ENCODE results near the gene TFB1M. TPM values are rescaled to one million over a fixed set of nuclear protein-coding genes. Genes with fewer than 3 reads are reported as not detected.
"Not testable (repeated sequence)": the region's sequence is repeated elsewhere in the genome, so short reads cannot be mapped to it uniquely, and the experiment has no call there.

Gene TFB1M
- 10 to 100 TPM; 20.5 to 45.4 (median 29.7) TPM for total RNA-seq
- polyA plus RNA-seq, result 10 to 100 TPM; 15.8 to 27.1 TPM
- total RNA-seq, result 9.6 reads per million, percentile 35 among the genes with 10 or more reads in this experiment

DNA sequence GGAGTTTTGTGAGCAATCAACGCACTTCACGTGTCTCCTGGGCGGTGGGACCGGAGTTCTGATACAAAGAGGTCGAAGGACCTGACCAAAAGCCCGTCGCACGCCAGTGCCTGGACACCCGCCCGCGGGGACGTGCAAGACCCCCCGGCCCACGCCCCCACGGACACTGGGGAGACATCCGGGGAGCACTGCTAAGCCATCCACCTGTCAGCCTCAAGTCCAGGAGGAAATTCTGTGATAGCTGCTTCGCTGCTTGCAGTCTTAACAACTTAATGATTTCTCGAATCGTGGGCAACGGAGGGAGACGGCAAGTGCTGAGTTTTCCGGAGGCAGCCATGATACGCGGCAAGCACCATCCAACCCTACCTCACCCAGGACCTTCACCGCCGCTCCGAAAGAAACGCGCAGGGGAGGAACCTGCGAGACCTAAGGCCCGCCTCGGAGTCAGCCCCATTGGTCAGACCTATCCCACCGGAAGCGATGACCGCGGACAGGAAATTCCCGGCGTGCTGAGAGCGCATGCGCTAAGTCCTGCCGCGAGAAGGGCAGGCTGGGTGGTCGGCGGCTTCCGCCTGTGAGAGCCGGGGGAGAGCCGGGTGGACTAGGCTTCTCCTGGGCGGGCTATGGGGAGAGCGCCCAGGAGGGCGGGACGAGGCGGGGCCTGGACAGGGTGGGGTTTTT is at the start of gene TFB1M:
Gene TFB1M (minus strand): TSS at position 393 of the 681 bp plus-strand sequence. CDS start 56 bp downstream, at position 337.
- Histone ChIP-seq H3K27ac (ENCODE audit: low read depth, low read length) (peak within 1 kb of the TSS; percentile 90), H3K36me3 (ENCODE audit: control insufficient read depth in 2 of 3, insufficient read depth in 3 of 3, low read length in 3 of 3) (peaks cover 0 to 14% (median 0%) of the 10 kb centered on the region in 3 experiments), H3K9me3 (ENCODE audit: control insufficient read depth in 2 of 3, low read length in 3 of 3) (no peaks in the 10 kb centered on the region), H3K4me3 (ENCODE audit: low read length) (peak within 1 kb of the TSS; percentile 86), H3K4me1 (ENCODE audit: control insufficient read depth in 2 of 2, insufficient read depth in 2 of 2, low read length in 2 of 2) (peaks cover 3 to 5% of the 10 kb centered on the region in 2 donors), H3K27me3 (ENCODE audit: control insufficient read depth in 2 of 2, insufficient read depth in 2 of 2, low read length in 2 of 2) (no peaks in the 10 kb centered on the region)
- intact Hi-C loops (cut with micrococcal nuclease), result loop anchor here (1.0 to 10.0 kb wide), 18 partner anchors 24 to 1961 kb away; partner anchors contain the start of genes ARID1B (in 2 of the 2) and SCAF8 (in 2 of the 2)
- DNase-seq, result peak; percentile 84 to 98 (median 94)
- Mint-ChIP-seq H3K27ac (peak within 1 kb of the TSS; percentile 84 to 97 (median 93)), H3K36me3 (peaks cover 0 to 11% (median 2%) of the 10 kb centered on the region in 5 donors), H3K4me3 (peak within 1 kb of the TSS; percentile 80 to 98 (median 96)), H3K4me1 (peaks cover 10 to 48% (median 41%) of the 10 kb centered on the region in 7 donors), H3K27me3 (no peaks in the 10 kb centered on the region), H3K9me3 (no peaks in the 10 kb centered on the region)
- CTCF ChIA-PET, result interaction anchor here (2.0 kb wide), 1 partner anchor 15 kb away, joined by 12 read pairs; no protein-coding TSS in a partner anchor
- POLR2A ChIA-PET, result interaction anchor here (0.6 to 1.9 kb wide), 11 partner anchors 8 to 1516 kb away, joined by 3 to 11 read pairs (median 4); partner anchors contain the start of gene ARID1B
- peak; percentile 96 for ATAC-seq

DNA sequence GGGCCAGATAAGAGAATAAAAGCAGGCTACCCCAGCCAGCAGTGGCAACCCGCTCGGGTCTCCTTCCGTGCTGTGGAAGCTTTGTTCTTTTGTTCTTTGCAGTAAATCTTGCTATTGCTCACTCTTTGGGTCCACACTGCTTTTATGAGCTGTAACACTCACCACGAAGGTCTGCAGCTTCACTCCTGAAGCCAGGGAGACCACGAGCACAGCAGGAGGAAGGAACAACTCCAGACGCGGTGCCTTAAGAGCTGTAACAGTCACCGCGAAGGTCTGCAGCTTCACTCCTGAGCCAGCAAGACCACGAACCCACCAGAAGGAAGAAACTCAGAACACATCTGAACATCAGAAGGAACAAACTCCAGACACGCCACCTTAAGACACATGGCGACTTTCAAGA is 49.7 kb upstream of the TFB1M start:
- H3K27me3 ChIP-seq (ENCODE audit: control insufficient read depth in 2 of 2, insufficient read depth in 2 of 2, low read length in 2 of 2); H3K27ac ChIP-seq (ENCODE audit: low read depth, low read length); intact Hi-C loops (cut with micrococcal nuclease); CTCF ChIA-PET; H3K27ac Mint-ChIP-seq; POLR2A ChIA-PET; ATAC-seq; H3K4me1 ChIP-seq (ENCODE audit: control insufficient read depth in 2 of 2, insufficient read depth in 2 of 2, low read length in 2 of 2); H3K9me3 ChIP-seq (ENCODE audit: control insufficient read depth in 2 of 3, low read length in 3 of 3); H3K4me1 Mint-ChIP-seq; H3K36me3 Mint-ChIP-seq; DNase-seq; H3K4me3 Mint-ChIP-seq; H3K27me3 Mint-ChIP-seq; H3K4me3 ChIP-seq (ENCODE audit: low read length); H3K36me3 ChIP-seq (ENCODE audit: control insufficient read depth in 2 of 3, insufficient read depth in 3 of 3, low read length in 3 of 3): not testable (repeated sequence)
- peaks cover 0 to 18% (median 0%) of the 10 kb centered on the region in 11 donors for H3K9me3 Mint-ChIP-seq

DNA sequence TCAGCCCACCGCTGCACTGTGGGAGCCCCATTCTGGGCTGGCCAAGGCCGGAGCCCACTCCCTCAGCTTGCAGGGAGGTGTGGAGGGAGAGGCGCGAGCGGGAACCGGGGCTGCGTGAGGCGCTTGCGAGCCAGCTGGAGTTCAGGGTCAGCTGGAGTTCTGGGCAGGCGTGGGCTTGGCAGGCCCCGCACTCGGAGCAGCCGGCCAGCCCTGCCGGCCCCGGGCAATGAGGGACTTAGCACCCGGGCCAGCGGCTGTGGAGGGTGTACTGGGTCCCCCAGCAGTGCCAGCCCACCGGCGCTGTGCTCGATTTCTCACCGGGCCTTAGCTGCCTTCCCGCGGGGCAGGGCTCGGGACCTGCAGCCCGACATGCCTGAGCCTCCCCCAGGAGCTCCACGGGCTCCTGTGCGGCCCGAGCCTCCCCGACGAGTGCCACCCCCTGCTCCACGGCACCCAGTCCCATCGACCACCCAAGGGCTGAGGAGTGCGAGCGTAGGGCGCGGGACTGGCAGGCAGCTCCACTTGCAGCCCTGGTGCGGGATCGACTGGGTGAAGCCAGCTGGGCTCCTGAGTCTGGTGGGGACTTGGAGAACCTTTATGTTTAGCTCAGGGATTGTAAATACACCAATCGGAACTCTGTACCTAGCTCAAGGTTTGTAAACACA is 48.8 kb upstream of the TFB1M start:
- H3K36me3 ChIP-seq (ENCODE audit: control insufficient read depth in 2 of 3, insufficient read depth in 3 of 3, low read length in 3 of 3); ATAC-seq; H3K9me3 ChIP-seq (ENCODE audit: control insufficient read depth in 2 of 3, low read length in 3 of 3); H3K27ac Mint-ChIP-seq; CTCF ChIA-PET; H3K36me3 Mint-ChIP-seq; H3K4me3 ChIP-seq (ENCODE audit: low read length); H3K4me3 Mint-ChIP-seq; H3K27me3 Mint-ChIP-seq; H3K27me3 ChIP-seq (ENCODE audit: control insufficient read depth in 2 of 2, insufficient read depth in 2 of 2, low read length in 2 of 2); POLR2A ChIA-PET; H3K4me1 ChIP-seq (ENCODE audit: control insufficient read depth in 2 of 2, insufficient read depth in 2 of 2, low read length in 2 of 2); H3K4me1 Mint-ChIP-seq; H3K27ac ChIP-seq (ENCODE audit: low read depth, low read length); intact Hi-C loops (cut with micrococcal nuclease); DNase-seq: not testable (repeated sequence)
- peaks cover 0 to 18% (median 1%) of the 10 kb centered on the region in 11 donors for H3K9me3 Mint-ChIP-seq

DNA sequence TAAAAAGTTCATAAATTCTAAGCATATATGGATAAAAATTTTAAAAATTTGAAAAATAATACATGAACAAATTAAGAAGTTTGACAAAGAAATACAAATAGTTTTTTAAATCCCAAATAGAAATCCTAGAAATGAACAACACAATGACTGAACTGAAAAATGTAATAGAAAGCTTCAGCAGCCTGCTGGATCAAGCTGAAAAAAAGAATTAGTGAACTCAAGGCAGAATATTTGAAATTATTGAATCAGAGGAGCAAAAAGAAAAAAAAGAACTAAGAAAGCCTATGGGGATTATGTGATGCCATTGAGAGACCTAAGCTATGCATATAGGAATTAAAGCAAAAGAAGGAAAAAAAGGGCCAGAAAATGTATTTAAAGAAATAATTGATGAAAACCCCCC is 39.9 kb upstream of the TFB1M start:
- Histone ChIP-seq H3K36me3 (ENCODE audit: control insufficient read depth in 2 of 3, insufficient read depth in 3 of 3, low read length in 3 of 3) (no peaks in the 10 kb centered on the region), H3K27ac (ENCODE audit: low read depth, low read length) (no peak overlapping the region), H3K4me3 (ENCODE audit: low read length) (no peak overlapping the region), H3K27me3 (ENCODE audit: control insufficient read depth in 2 of 2, insufficient read depth in 2 of 2, low read length in 2 of 2) (no peaks in the 10 kb centered on the region), H3K4me1 (ENCODE audit: control insufficient read depth in 2 of 2, insufficient read depth in 2 of 2, low read length in 2 of 2) (no peaks in the 10 kb centered on the region), H3K9me3 (ENCODE audit: control insufficient read depth in 2 of 3, low read length in 3 of 3) (peaks cover 0 to 7% (median 0%) of the 10 kb centered on the region in 3 experiments)
- H3K9me3 Mint-ChIP-seq, result peaks cover 4 to 41% (median 19%) of the 10 kb centered on the region in 11 donors
- DNase-seq (no peak), ATAC-seq (no peak)
- H3K36me3 Mint-ChIP-seq, result peaks cover 4 to 6% (median 5%) of the 10 kb centered on the region in 5 donors
- peaks cover 0 to 19% (median 0%) of the 10 kb centered on the region in 5 donors for H3K27me3 Mint-ChIP-seq
- intact Hi-C loops (cut with micrococcal nuclease), result no loop called here
- no peak overlapping the region for H3K27ac Mint-ChIP-seq
- CTCF ChIA-PET, result no interaction called here
- POLR2A ChIA-PET, result no interaction called here
- no peaks in the 10 kb centered on the region for H3K4me1 Mint-ChIP-seq
- no peak overlapping the region for H3K4me3 Mint-ChIP-seq

DNA sequence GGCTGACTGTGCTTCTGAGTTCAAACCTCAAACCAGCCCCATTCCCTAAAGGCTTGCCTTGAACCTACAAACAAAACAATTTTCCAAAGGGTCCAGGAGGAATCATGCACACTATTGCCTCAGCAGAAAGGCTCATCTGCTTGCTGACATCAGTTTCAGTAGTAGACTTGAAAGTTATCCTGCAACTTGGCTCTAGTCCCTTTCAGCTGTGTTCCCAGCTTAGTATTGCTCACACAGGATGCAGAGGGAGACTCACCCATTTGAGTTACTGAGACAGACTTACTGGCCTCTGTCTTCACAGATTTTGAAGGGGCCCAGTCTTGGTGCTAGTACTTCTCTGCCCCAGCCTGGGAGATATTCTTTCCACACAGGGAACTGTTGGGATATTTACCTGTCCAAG is 38.5 kb upstream of the TFB1M start:
- intact Hi-C loops (cut with micrococcal nuclease), result no loop called here
- POLR2A ChIA-PET, result no interaction called here
- no peaks in the 10 kb centered on the region for H3K4me1 Mint-ChIP-seq
- Histone ChIP-seq H3K9me3 (ENCODE audit: control insufficient read depth in 2 of 3, low read length in 3 of 3) (peaks cover 0 to 7% (median 0%) of the 10 kb centered on the region in 3 experiments), H3K36me3 (ENCODE audit: control insufficient read depth in 2 of 3, insufficient read depth in 3 of 3, low read length in 3 of 3) (no peaks in the 10 kb centered on the region), H3K4me3 (ENCODE audit: low read length) (no peak overlapping the region), H3K27me3 (ENCODE audit: control insufficient read depth in 2 of 2, insufficient read depth in 2 of 2, low read length in 2 of 2) (no peaks in the 10 kb centered on the region), H3K27ac (ENCODE audit: low read depth, low read length) (no peak overlapping the region), H3K4me1 (ENCODE audit: control insufficient read depth in 2 of 2, insufficient read depth in 2 of 2, low read length in 2 of 2) (no peaks in the 10 kb centered on the region)
- no peak overlapping the region for H3K4me3 Mint-ChIP-seq
- no peak overlapping the region for H3K27ac Mint-ChIP-seq
- CTCF ChIA-PET, result no interaction called here
- peaks cover under 1 to 50% (median 20%) of the 10 kb centered on the region in 11 donors for H3K9me3 Mint-ChIP-seq
- DNase-seq (no peak), ATAC-seq (no peak)
- peaks cover 6 to 12% (median 8%) of the 10 kb centered on the region in 5 donors for H3K36me3 Mint-ChIP-seq
- peaks cover 0 to 10% (median 0%) of the 10 kb centered on the region in 5 donors for H3K27me3 Mint-ChIP-seq

DNA sequence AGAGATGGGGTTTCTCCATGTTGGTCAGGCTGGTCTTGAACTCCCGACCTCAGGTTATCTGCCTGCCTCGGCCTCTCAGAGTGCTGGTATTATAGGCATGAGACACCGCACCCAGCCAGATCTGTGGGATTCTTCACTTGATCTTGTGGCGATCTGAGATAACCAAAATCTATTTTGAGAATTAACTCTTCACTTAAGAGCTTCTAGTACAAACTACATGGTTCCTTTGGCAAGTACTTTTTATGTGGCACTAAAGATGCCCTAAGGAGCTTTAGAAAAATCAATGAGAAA is 37.8 kb upstream of the TFB1M start:
- no peak overlapping the region for H3K27ac Mint-ChIP-seq
- Histone ChIP-seq H3K36me3 (ENCODE audit: control insufficient read depth in 2 of 3, insufficient read depth in 3 of 3, low read length in 3 of 3) (no peaks in the 10 kb centered on the region), H3K9me3 (ENCODE audit: control insufficient read depth in 2 of 3, low read length in 3 of 3) (peaks cover 0 to 7% (median 0%) of the 10 kb centered on the region in 3 experiments), H3K27me3 (ENCODE audit: control insufficient read depth in 2 of 2, insufficient read depth in 2 of 2, low read length in 2 of 2) (no peaks in the 10 kb centered on the region), H3K4me3 (ENCODE audit: low read length) (no peak overlapping the region), H3K27ac (ENCODE audit: low read depth, low read length) (no peak overlapping the region), H3K4me1 (ENCODE audit: control insufficient read depth in 2 of 2, insufficient read depth in 2 of 2, low read length in 2 of 2) (no peaks in the 10 kb centered on the region)
- ChIA-PET POLR2A (no interaction called here), CTCF (no interaction called here)
- intact Hi-C loops (cut with micrococcal nuclease), result no loop called here
- H3K36me3 Mint-ChIP-seq, result peaks cover 6 to 19% (median 15%) of the 10 kb centered on the region in 5 donors
- H3K27me3 Mint-ChIP-seq, result peaks cover 0 to 10% (median 0%) of the 10 kb centered on the region in 5 donors
- DNase-seq (no peak), ATAC-seq (no peak)
- no peaks in the 10 kb centered on the region for H3K4me1 Mint-ChIP-seq
- H3K9me3 Mint-ChIP-seq, result peaks cover 5 to 55% (median 25%) of the 10 kb centered on the region in 11 donors
- H3K4me3 Mint-ChIP-seq, result no peak overlapping the region
